HG03457 (cell line): ENCODE results near the gene THAP4.
"Not testable (repeated sequence)": the region's sequence is repeated elsewhere in the genome, so short reads cannot be mapped to it uniquely, and the experiment has no call there.

Experiments
- ATAC-seq: cut with Tn5 transposase; IDR thresholded peaks from one replicate; pipeline ENCODE4 v1.9.1; 2021; ENCODE audit warnings: moderate number of reproducible peaks; ENCODE audit not compliant: unreplicated experiment

THAP4 gene

DNA sequence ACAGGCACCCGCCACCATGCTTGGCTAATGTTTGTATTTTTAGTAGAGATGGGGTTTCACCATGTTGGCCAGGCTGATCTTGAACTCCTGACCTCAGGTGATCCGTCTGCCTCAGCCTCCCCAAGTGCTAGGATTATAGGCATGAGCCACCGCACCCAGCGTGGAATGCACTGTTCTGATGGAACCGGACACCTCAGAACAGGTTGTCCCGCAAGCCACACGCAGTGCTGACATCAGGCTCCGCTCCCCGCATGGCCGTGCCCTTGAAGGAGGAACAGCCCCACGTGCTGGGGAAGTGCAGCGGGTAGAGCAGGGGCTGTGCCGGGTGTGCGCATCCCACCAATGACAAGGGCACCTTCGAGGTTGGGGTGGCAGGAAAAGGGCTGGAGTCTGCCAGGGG is 69.7 kb downstream of the THAP4 start:
- not testable (repeated sequence) for ATAC-seq

DNA sequence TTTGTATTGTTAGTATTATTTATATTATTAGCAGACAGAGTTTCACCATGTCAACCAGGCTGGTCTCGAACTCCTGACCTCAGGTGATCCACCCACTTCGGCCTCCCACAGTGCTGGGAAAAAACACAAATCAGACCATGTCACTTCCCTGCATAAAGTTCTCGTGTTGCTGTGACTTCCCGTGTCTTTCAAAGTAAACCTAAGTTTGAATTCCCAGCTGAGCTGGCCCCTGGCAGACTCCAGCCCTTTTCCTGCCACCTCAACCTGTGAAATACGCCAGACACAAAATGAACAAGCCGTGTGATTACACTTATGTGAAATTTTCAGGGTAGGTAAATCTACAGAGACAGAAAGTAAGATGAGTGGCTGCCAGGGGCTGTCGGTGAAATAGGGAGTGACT is 70.5 kb downstream of the THAP4 start:
- ATAC-seq = no peak

DNA sequence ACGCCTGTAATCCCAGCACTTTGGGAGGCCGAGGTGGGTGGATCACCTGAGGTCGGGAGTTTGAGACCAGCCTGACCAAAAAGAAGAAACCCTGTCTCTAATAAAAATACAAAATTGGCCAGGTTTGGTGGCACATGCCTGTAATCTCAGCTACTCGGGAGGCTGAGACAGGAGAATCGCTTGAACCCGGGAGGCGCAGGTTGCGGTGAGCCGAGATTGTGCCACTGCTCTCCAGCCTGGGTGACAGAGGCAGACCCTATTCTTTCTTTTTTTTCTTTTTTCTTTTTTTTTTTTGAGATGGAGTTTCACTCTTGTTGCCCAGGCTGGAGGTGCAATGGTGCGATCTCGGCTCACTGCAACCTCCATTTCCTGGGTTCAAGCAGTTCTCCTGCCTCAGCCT is 70.9 kb downstream of the THAP4 start:
- not testable (repeated sequence) for ATAC-seq

DNA sequence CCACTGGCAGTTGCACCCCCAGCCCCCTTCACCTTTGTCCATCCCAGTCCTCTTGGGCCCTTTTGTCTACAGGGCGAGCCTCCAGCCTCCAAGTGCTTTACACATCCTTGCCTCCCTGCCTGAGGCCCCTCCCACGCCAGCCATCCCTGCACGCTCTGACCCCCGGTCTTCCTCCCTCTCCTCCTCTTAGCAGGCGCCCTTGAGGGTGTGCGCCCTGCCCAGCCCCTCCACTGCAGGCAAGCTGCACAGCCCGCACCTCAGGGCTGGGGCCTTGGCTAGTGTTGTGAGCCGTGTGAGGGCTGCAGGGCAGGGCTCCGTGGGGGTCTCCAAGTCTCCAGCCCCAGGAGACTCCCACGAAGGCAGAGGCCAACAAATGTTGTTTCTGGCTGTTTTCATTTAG is 71.5 kb downstream of the THAP4 start:
- ATAC-seq = no peak

DNA sequence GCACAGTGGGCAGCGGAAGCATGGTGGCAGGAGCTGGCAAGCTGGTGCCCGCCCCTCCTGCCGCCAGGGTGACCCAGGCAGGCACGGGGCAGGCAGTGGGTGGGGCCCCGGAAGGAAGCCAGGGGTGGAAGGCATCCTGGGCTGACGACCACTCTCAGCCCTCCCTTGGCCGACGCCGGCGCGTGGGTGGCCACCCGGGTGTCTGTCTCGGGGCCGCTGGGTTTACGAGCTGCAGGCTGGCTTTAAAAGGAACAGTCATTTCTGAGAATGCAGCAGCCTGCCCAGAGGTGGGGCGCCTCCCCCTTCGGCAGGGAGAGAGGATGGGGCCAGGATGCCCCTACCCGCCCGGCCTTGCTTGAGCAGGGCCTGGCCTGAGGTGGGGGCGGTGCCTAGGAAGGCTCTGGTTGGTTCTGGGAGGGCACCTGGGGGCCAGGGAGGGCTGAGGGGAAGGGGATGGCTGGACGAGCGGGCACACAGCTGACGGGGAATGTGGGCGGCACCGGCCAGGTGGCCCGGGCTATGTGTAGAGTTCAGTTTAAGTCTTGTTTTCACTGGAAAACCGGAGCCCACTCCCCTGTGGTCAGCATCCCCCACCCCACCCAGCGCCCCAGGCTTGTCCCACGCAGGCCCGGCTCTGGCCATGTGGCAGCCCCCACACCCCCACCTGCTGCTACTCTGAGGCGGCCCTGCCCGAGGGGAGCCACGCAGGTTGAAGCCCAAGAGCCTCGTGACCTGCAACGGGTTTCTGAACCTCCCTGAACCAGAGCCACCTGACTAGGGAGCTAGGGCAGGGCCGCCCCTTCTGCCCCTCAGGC is 72.2 kb downstream of the THAP4 start:
- no peak for ATAC-seq

DNA sequence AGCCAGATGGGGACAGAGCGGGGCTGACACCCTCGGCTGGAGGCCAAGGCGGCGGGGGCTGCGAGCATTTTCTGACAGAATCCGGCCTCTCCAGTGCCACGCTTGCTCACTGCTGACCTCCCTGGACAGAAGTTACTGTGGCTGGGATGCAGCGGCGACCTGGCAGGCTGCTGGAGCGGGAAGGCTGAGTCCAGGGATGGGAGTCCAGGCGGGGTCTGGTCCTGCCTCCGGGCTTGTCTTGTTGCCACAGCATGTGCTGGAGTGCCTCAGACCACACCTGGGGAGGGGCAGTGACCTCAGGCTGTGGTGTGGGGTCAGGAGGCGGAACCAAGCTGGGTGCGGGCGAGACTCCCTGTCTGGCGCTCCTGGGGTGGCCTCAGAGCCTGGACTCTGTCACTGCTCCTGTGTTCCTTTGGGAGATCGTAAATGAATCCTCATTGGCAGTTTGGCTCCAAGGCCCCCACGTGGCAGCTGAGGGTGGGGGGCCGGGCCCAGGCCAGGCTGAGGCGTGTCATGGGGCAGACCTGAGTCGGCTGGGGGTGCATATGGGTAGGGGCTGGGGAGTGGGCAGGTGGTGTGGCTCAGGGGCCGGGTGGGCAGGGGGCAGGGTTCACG is 72.9 kb downstream of the THAP4 start:
- ATAC-seq = no peak

DNA sequence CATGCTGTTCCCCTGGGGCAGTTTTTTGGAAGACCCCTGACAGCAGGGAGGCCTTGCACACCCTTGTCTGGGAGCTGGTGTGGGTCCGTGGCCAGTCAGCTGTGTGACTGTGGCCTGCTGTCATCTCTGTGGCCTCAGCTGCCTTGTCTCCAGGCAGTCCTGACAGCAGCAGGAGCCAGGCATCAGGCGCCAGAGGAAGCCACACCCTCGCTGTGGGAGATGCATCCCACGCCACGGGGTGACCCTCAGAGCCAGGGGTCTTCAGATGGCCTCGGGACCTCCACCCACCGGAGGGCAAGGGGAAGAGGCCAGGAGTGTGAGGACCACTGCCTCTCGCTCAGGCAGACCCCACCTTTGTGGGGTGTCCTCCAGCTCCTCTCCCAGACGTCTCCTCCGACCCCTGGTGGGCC is 73.4 kb downstream of the THAP4 start:
- ATAC-seq = no peak

DNA sequence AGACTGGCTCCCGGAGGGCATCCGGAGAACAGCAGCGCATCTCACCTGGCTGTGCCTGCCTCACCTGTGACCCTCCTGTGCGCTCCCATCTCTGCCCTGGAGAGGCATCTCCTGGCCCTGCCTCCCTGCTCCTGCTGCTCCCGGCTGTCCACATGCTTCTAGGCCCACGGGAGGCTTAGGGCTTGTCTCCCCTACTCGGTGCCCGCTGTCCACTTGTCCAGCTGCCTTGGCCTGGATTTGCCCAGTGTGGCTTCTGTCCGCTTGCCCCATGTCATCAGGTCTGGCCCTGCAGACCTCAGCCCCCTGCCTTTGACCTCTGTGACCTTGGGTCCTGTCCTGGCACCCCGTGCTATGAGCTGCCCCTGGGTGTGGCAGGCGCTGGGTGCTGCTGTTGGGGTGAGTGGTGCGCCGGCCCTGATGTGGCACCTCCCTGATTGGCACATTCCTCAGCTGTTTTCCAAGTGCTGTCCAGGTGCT is 73.9 kb downstream of the THAP4 start:
- ATAC-seq = no peak

DNA sequence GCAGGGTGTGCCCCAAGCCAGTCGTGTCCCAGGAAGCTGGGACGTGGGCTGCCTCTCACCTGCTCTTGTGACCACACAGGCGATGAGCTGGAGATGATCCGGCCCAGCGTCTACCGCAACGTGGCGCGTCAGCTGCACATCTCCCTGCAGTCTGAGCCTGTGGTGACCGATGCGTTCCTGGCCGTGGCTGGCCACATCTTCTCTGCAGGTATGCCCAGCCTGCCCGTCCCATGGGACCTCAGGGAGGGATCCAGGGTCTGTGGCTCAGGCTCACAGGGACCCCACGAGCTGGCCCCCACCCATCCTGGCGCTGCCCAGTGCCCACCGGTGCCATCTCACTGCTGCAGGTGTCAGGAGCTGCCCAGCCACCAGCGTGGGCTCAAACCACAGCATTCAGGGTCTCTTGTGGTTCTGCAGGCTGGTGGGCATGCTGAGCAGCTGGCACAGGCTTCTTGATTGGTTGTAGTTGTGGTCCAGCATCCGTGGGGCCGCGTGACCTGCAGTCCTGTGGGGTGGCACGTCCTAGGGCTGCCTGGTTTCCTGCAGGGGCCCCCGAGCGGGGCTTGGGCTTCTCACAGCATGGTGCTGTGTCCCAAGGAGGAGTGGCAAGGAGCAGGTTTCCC is 74.6 kb downstream of the THAP4 start:
- no peak for ATAC-seq

DNA sequence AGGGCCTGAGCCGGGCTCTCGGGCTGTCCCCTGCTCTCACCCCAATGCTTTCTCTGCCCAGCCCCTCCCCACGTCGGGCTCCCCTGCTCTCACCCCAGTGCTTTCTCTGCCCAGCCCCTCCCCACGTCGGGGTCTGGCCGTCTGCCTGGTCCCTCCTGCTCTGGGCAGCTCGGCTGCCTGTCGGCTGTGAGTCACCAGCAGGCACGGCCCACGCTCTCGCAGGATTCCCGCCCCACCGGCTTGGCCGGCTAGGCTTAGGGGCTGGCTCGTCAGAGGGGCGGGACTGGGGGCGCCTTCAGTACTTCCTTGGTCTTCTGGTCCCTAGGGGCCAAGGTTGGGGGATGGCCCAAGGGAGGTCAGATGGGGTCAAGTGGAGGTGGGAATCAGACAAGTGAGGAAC is 75.1 kb downstream of the THAP4 start:
- no peak for ATAC-seq

DNA sequence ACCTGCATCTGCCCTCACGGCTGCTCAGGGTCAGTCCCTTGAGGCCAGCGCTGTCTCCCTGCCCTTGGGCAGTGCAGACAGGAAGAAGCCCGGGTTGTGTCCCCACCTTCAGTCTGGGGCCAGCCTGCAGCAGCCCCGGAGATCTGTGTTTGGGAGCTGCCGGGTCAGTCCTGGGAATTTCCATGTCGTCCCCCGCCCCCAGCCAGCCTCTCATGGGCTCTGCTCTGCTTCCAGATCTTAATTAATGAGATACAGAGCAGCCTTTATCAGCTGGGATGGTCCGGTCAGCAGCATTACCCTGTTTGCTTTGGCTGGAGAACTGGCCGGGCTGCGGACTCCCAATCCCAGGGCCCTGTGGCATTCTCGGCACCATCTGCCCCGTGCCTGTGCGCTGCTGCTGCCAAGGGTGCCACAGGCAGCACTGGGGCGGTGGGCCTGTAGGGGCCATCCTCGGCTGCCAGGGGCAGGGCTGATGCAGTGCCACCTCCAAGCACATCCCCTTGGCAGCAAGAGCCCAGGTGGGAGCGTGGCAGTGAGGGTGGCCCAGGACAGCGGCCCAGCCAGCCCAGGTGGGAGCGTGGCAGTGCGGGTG is 76.0 kb downstream of the THAP4 start:
- no peak for ATAC-seq

DNA sequence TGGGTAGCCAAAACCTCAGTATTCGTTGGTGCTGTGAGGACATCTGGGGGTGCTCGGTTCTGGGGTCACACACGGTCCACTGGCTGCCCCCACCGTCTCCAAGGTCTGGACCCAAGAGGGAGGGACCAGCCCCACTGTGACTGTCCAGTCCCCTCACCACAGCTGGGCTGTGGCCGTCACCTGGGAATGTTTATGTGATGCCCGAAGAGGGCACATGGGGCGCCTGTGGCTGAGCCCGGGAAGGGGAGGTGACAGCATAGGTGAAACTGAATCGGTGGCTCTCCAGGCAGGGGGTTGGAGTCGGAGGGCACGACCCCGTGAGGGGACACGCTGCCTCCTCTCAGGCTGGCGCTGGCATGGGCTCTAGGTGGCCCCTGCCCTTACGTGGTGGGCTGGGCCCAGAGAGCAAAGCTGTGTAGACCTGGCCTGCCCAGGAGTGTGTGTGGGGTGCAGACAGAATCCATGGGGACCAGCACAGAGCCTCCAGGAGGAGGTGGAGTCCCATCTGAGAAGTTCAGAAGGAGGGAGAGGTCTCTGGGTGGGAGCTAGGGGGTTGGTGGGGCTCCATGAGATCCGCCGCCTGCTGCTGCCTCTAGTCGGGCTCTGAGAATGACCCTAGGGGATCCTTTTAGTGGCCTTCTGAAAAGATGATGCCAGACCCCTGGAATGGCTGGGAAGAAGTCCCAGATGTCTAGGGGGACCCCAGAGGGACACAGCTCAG is 76.6 kb downstream of the THAP4 start:
- ATAC-seq = no peak

DNA sequence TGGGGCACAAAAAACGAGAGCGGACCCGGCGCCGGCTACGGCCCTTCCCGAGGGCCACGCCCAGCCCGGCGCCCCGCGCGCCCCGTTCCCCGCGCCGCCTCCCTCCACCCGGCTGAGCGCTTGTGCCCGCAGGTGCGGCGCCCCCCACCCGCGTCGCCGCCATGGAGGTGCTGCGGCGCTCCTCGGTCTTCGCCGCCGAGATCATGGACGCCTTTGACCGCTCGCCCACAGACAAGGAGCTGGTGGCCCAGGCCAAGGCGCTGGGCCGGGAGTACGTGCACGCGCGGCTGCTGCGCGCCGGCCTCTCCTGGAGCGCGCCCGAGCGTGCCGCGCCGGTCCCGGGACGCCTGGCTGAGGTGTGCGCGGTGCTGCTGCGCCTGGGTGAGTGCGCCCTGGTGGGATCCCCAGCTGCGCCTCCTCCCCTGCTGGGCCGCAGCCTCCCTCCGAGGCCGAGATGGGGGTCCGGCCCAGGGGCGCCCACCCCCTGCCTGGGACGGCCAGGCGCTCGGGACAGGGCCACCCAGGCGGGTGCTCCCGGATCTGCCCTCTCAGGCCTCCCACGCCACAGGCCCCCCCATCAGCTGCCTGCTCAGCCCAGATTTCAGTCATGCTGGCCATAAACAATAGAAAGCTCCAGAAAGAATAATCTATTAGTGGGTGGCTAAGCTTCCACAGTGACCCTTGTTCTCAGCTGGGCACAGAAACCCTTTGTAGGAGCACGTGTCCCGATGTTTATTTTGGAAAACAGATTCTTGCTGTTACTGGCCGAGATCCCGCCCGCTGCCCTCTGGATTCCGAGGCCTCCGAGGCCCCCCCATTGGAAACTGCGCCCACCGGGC is 77.4 kb downstream of the THAP4 start:
- no peak for ATAC-seq

DNA sequence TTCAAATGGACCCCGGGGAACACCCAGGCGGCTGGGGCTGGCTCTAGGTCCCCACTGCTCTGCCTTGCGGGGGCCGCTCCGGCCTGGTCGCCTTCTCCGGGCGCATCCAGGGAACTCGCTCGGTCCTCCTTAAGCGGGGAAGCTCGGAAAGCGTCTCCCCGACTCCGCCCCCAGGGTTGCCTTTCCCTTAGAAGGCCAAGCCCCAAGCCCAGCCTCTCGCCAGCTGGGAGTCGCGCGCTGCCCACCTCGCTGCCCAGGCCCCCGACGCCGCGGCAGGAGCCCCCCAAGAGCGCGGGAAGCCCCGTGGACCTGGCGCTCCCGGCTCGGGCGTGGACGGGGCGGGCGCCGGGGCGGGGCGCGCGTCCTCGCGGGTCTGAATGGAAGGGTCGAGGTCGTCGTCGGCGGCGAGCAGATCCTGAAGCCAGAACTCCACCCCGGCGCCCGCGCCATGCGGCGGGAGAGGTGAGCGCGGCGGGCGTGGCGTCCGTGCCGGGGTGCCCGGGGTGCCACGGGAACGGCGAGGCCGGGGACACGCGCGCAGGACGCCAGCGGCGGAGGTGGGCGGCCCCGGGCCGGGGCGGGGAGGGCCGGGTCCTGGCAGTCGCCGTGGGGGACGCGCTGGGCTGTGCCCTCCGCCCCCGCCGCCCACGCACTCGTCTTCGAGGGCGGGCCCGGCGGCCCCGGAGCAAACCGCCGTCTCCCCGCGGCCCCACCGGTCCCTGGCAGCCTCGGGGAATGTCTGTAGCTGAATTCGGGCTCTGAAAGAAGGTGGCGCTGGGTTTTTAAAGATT is 78.2 kb downstream of the THAP4 start, which contains the start of gene BOK:
TSS of gene BOK (plus strand) at position 214 of the 791 bp plus-strand sequence. CDS start 739 bp downstream, outside the sequence.
- no peak for ATAC-seq

DNA sequence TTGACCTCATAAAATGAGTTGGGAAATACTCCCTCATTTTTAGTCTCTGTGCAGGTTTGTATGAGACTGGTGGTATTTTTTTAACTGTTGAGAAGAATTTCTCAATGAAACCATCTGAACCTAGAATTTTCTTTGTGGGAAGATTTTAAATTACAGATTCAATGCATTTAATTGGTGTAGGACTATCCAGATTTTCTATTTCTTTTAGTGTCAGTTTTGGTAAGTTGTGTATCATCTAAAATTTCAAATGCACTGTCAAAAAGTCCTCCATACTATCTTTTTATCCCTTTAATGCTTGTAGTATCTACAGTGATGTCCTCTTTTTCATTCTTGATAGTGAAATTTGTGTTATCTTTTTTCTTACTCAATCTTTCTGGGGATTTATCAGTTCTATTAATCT is 80.2 kb downstream of the THAP4 start:
- ATAC-seq = no peak

DNA sequence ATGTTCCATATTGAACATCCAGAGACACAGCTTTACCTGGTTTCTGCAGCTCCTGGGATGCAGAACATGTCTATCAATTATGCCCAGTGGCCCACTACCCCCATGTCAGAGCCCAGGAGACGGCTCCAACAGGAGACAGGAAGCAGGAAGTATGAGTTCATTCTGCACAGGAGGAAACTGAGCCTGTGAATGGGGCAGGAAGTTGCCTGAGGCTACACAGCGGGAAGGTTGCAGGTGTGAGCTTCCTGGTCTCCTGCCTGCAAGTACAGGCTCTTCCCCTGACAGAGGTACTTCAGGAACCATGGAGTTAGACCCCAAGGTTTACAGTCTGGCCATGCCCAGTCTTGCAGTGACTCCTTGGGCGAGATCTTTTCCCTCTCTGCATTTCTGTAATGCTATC is 81.2 kb downstream of the THAP4 start:
- no peak for ATAC-seq

DNA sequence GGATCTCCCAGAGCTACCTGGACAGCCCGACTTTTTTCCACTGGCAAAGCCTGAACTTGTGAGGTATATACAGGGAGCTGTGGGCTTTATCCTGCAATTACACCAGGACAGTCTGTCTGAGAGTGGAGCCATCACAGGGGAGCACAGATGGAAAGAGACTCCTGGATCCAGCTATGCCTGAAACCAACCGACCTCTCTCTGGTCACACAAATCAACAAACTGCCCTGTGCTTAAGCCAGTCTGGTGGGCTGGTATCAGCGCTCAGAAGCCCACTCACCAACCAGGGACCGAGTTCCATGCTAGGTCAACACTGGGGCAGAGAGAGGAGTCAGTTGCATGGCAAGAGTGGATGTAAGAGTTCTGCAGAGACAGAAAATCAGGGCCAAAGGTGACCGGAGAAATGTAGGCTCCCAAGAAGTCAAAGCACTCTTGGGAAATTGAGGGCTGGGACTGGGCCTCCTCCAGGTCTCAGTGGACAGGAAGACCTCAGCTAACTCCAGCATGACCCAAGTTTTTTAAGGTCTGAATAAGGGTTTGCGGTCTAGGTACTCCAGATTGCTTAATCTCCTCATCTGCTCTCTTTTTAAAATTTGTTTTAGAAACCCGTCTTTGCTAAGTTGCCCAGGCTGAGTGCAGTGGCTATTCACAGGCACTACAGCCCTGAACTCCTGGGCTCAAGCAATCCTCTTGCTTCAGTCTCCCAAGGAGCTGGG is 82.2 kb downstream of the THAP4 start:
- no peak for ATAC-seq

DNA sequence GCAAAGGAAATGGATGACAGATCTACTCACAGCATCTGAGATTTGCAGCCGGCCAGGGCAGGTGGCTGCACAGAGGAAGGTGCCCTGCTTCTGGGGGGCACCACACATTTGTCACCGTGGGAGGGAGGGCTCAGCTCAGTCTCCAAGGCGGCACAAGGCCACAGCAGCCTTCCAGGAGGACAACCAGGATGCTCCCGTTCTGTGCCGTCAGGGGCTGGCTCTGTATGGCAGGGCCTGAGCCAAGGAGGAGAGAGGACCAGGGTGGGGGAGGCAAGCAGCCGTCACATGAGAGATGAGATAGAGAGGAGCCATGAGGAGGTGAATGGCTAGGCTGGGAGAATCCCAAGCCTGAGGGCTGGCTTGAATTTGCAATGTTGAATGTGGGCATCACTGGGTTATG is 83.0 kb downstream of the THAP4 start:
- ATAC-seq = no peak

DNA sequence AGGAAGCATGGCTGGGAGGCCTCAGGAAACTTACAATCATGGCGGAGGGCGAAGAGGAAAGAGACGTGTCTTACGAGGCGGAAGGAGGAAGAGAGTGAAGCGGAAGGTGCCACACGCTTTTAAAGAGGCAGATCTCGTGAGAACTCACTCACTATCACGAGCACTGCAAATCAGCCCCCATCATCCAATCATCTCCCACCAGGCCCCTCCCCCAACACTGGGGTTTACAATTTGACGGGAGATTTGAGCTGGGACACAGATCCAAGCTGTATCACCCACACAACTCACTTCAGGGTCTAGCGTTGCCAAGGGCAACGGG is 83.5 kb downstream of the THAP4 start:
- no peak for ATAC-seq
